HepG2 (cell line): ENCODE data around the gene NAV2. TPM values are rescaled to one million over a fixed set of nuclear protein-coding genes. Genes with fewer than 3 reads are reported as not detected.

Experiments used
- ATF1 ChIP-seq: IDR thresholded peaks from 2 replicates; pipeline ENCODE4 v1.6.1; 2016; ENCODE audit warnings: mild to moderate bottlenecking, control low read depth
- ATF7 ChIP-seq, 2 experiments: fragments of 450-650 bp in 1 of 2; sonication (generic) in 1 of 2; formaldehyde crosslinking in 1 of 2; IDR thresholded peaks; 2 replicates each; pipeline versions ENCODE4 v1.4.0 to v1.6.1; 2016 to 2020; ENCODE audit warnings: antibody characterized with exemption in 1 of 2, mild to moderate bottlenecking in 1 of 2, missing genetic modification reagents in 1 of 2
- ESRRA ChIP-seq: sonication (generic); formaldehyde crosslinking; IDR thresholded peaks from 2 replicates; pipeline ENCODE4 v1.5.1; 2020; ENCODE audit warnings: mild to moderate bottlenecking, low read depth, missing genetic modification reagents
- FOSL1 ChIP-seq: sonication (generic); formaldehyde crosslinking; IDR thresholded peaks from 2 replicates; pipeline ENCODE4 v1.9.0; 2021; ENCODE audit warnings: missing genetic modification reagents, borderline replicate concordance
- IKZF5 ChIP-seq: IDR thresholded peaks from 2 replicates; pipeline ENCODE4 v1.6.1; 2018; ENCODE audit warnings: missing genetic modification reagents, mild to moderate bottlenecking, missing compliant biosample characterization
- KDM5B ChIP-seq: sonication (generic); formaldehyde crosslinking; IDR thresholded peaks from 2 replicates; pipeline ENCODE4 v1.4.0; 2020; ENCODE audit warnings: missing genetic modification reagents, mild to moderate bottlenecking, borderline replicate concordance
- MATR3 ChIP-seq: sonication (generic); formaldehyde crosslinking; IDR thresholded peaks from 2 replicates; pipeline ENCODE4 v1.4.0; 2020; ENCODE audit warnings: missing genetic modification reagents
- POLR2AphosphoS5 ChIP-seq: IDR thresholded peaks from 2 replicates; pipeline ENCODE4 v1.6.1; 2012; ENCODE audit warnings: low read depth, low read length
- SETDB1 ChIP-seq: sonication (generic); formaldehyde crosslinking; IDR thresholded peaks from 2 replicates; pipeline ENCODE4 v1.5.1; 2020; ENCODE audit warnings: missing genetic modification reagents, mild to moderate bottlenecking, borderline replicate concordance
- TEF ChIP-seq: sonication (generic); formaldehyde crosslinking; IDR thresholded peaks from 2 replicates; pipeline ENCODE4 v1.5.0; 2020; ENCODE audit warnings: missing genetic modification reagents
- TSC22D2 ChIP-seq: sonication (generic); formaldehyde crosslinking; IDR thresholded peaks from 2 replicates; pipeline ENCODE4 v1.5.1; 2020; ENCODE audit warnings: missing genetic modification reagents, mild to moderate bottlenecking, borderline replicate concordance
- ZBTB46 ChIP-seq: sonication (generic); formaldehyde crosslinking; IDR thresholded peaks from 2 replicates; pipeline ENCODE4 v1.4.0; 2020; ENCODE audit warnings: mild to moderate bottlenecking, missing genetic modification reagents, borderline replicate concordance
- ZNF282 ChIP-seq: fragments of 450-650 bp; IDR thresholded peaks from 2 replicates; pipeline ENCODE4 v1.6.1; 2018; ENCODE audit not compliant: partially characterized antibody
- ZNF567 ChIP-seq: sonication (generic); formaldehyde crosslinking; IDR thresholded peaks from 2 replicates; pipeline ENCODE4 v1.8.1; 2023; ENCODE audit warnings: mild to moderate bottlenecking, missing genetic modification reagents, borderline replicate concordance
- ZNF773 ChIP-seq: sonication (generic); formaldehyde crosslinking; IDR thresholded peaks from 2 replicates; pipeline ENCODE4 v1.4.0; 2020; ENCODE audit warnings: missing genetic modification reagents, borderline replicate concordance
- polyA plus RNA-seq, 8 experiments: library from polyadenylated mRNA; depleted of rRNA in 3 of 8; stranded (reverse) in 7 of 8; unstranded in 1 of 8; fragments of >200 nt; fragmentation: Illumina TruSeq in 4 of 8; extraction: Trizol in 4 of 8; gene quantifications; 2 replicates each; pipeline versions ENCODE4 v1.2.1 to v1.2.3, GENCODE V29; 2011 to 2016; ENCODE audit warnings: low read depth in 4 of 8, missing spikeins in 1 of 8, mixed read lengths in 1 of 8; ENCODE audit not compliant: insufficient read depth in 1 of 8
- total RNA-seq, 5 experiments: library from RNA; depleted of rRNA; stranded (reverse); fragments of >200 nt; fragmentation: Illumina TruSeq; extraction: Trizol; gene quantifications; 2 replicates each; pipeline ENCODE4 v1.2.3, GENCODE V29; 2016; ENCODE audit warnings: low read depth in 1 of 5
- TF ChIP-seq, protein P1 (sequence below): sonication (generic); formaldehyde crosslinking; IDR thresholded peaks from 2 replicates; pipeline ENCODE4 v1.5.1; 2020; ENCODE audit warnings: mild to moderate bottlenecking, missing genetic modification reagents, borderline replicate concordance
- TF ChIP-seq, protein P2 (sequence below): IDR thresholded peaks from 2 replicates; pipeline ENCODE4 v1.6.1; 2016; ENCODE audit warnings: low read depth, borderline replicate concordance
- TF ChIP-seq, protein P3 (sequence below): sonication (generic); formaldehyde crosslinking; IDR thresholded peaks from 2 replicates; pipeline ENCODE4 v1.4.0; 2020; ENCODE audit warnings: missing genetic modification reagents, low read depth, mild to moderate bottlenecking, borderline replicate concordance

NAV2 gene
- total and polyA plus RNA-seq, 2 of the 13 experiments (the other 11 are each of a cell fraction or from before 2014, with no cell fraction given), result 9.3 to 34.6 TPM

DNA sequence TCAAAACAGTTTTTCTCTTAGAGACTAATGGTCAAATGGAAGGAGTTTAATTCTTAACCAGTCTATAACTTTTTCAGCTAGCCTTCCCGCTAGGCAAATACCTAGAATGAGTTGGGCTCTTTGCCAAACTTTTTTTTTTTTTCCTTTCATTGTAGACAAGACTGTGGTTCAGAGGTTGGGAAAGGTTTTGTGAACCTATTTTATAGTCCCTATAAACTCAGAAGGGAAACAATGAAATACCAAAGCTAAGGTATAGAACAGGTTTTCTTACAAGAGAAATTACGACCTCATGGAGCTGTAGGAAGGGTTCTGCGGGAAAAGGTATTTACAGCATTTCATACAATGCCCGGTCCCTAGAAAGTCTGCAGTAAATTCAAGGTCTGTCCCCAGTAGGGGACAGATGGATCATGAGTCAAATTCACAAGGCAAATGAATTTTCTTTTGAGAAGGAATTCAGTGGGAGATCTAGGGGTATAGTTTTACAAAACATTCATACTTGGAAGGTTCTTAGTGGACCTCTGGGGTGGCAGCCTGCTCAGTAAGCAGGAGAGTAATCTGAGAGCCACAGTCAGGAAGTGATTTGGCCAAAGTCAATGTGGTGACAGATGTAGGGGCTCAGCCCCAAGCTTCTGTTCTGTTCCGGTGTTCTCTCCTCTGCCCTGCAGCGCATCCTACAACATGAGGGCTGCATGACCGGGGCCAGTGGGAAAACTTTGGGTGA is 300.9 kb downstream of the NAV2 start (continued):
- TF ChIP-seq, protein P1, sequence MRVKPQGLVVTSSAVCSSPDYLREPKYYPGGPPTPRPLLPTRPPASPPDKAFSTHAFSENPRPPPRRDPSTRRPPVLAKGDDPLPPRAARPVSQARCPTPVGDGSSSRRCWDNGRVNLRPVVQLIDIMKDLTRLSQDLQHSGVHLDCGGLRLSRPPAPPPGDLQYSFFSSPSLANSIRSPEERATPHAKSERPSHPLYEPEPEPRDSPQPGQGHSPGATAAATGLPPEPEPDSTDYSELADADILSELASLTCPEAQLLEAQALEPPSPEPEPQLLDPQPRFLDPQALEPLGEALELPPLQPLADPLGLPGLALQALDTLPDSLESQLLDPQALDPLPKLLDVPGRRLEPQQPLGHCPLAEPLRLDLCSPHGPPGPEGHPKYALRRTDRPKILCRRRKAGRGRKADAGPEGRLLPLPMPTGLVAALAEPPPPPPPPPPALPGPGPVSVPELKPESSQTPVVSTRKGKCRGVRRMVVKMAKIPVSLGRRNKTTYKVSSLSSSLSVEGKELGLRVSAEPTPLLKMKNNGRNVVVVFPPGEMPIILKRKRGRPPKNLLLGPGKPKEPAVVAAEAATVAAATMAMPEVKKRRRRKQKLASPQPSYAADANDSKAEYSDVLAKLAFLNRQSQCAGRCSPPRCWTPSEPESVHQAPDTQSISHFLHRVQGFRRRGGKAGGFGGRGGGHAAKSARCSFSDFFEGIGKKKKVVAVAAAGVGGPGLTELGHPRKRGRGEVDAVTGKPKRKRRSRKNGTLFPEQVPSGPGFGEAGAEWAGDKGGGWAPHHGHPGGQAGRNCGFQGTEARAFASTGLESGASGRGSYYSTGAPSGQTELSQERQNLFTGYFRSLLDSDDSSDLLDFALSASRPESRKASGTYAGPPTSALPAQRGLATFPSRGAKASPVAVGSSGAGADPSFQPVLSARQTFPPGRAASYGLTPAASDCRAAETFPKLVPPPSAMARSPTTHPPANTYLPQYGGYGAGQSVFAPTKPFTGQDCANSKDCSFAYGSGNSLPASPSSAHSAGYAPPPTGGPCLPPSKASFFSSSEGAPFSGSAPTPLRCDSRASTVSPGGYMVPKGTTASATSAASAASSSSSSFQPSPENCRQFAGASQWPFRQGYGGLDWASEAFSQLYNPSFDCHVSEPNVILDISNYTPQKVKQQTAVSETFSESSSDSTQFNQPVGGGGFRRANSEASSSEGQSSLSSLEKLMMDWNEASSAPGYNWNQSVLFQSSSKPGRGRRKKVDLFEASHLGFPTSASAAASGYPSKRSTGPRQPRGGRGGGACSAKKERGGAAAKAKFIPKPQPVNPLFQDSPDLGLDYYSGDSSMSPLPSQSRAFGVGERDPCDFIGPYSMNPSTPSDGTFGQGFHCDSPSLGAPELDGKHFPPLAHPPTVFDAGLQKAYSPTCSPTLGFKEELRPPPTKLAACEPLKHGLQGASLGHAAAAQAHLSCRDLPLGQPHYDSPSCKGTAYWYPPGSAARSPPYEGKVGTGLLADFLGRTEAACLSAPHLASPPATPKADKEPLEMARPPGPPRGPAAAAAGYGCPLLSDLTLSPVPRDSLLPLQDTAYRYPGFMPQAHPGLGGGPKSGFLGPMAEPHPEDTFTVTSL (CRISPR knock-in tag), result no peak
- TF ChIP-seq MATR3 (CRISPR knock-in tag), result no peak
- no peak for TF ChIP-seq ZNF773 (CRISPR knock-in tag)
- no peak for TF ChIP-seq SETDB1 (CRISPR knock-in tag)
- no peak for TF ChIP-seq FOSL1 (CRISPR knock-in tag)
- TF ChIP-seq TSC22D2 (CRISPR knock-in tag), result no peak
- TF ChIP-seq ZNF567, result no peak
- TF ChIP-seq IKZF5 (CRISPR knock-in tag), result no peak
- TF ChIP-seq, protein P2, sequence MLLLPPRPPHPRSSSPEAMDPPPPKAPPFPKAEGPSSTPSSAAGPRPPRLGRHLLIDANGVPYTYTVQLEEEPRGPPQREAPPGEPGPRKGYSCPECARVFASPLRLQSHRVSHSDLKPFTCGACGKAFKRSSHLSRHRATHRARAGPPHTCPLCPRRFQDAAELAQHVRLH, result no peak
- no peak for TF ChIP-seq ATF1 (CRISPR knock-in tag)
- TF ChIP-seq ESRRA (CRISPR knock-in tag), result no peak; the same call in 1 of the 2 replicates
- TF ChIP-seq POLR2AphosphoS5, result no peak
- TF ChIP-seq, protein P3, sequence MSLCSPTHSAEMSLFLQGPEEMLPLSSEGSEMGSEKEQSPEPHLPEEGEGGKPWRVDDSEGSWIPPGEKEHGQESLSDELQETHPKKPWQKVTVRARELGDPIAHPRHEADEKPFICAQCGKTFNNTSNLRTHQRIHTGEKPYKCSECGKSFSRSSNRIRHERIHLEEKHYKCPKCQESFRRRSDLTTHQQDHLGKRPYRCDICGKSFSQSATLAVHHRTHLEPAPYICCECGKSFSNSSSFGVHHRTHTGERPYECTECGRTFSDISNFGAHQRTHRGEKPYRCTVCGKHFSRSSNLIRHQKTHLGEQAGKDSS, result peak; percentile 29; the same call in 1 of the 2 replicates
- TF ChIP-seq ZNF282, result no peak
- no peak; the same call in 1 of the 2 replicates for TF ChIP-seq TEF (CRISPR knock-in tag)
- no peak for TF ChIP-seq ZBTB46 (CRISPR knock-in tag)
- no peak for TF ChIP-seq ATF7 (IDR thresholded peaks at IDR 0.05)
- TF ChIP-seq ATF7 (CRISPR knock-in tag; IDR thresholded peaks at IDR 0.05), result no peak
- TF ChIP-seq KDM5B, result no peak
